ENCODE measurements around the gene FBXO30. TPM values are rescaled to one million over a fixed set of nuclear protein-coding genes. Genes with fewer than 3 reads are reported as not detected.

The FBXO30 gene
- total RNA-seq, result 10 to 100 TPM; 11.3 to 75.4 (median 20.5) TPM
- polyA plus RNA-seq, result 10 to 100 TPM; 11.2 to 18.6 (median 13.5) TPM
- long read RNA-seq, donor 1, full-length matches to known transcripts, result 136 of 157 reads
- long read RNA-seq, donor 1, partial matches to known transcripts, result 13 of 157 reads
- long read RNA-seq, donor 1, other reads (novel, unspliced or antisense), result 8 of 157 reads
- long read RNA-seq, donor 2, full-length matches to known transcripts, result 33 of 35 reads
- long read RNA-seq, donor 2, partial matches to known transcripts, result 2 of 35 reads
- long read RNA-seq, donor 2, other reads (novel, unspliced or antisense), result 0 of 35 reads

GRCh38 chr6:145814501-145815308 lies at the start of gene FBXO30:
FBXO30 (minus strand) TSS chr6:145814795; CDS start chr6:145806405, 8,390 bp downstream.
- intact Hi-C loops (cut with DNase I), result loop anchor here in 1 of 2 donors (2.0 to 5.0 kb wide), 3 partner anchors 73 to 150 kb away; partner anchors contain the start of genes EPM2A and SHPRH
- Histone ChIP-seq H3K27me3 (ENCODE audit: insufficient read depth in 3 of 3, low read length in 2 of 3) (no peaks in the 10 kb centered on the region), H3K36me3 (ENCODE audit: insufficient read depth in 1 of 2, low read depth in 1 of 2) (no peaks in the 10 kb centered on the region), H3K9me3 (no peaks in the 10 kb centered on the region), H3K4me1 (peaks cover 52% of the 10 kb centered on the region), H3K4me3 (peak within 1 kb of the TSS; percentile 84), H3K27ac (peak within 1 kb of the TSS; percentile 98)
- ATAC-seq, result peak; percentile 95 to 98 (median 95)
- WGBS, 3 donors, result 0% methylated on average over 57 to 88 of the region's 88 CpGs
- TF ChIP-seq CTCF (IDR thresholded peaks at IDR 0.05), result no peak
- peak; percentile 89 to 93 for DNase-seq

GRCh38 chr6:145863988-145864616 lies 49.5 kb upstream of the FBXO30 start:
- WGBS, 3 donors, result 86 to 94% (median 91%) methylated on average over 2 of the region's 2 CpGs
- TF ChIP-seq CTCF (IDR thresholded peaks at IDR 0.05), result no peak
- Histone ChIP-seq H3K27me3 (ENCODE audit: insufficient read depth in 3 of 3, low read length in 2 of 3) (no peaks in the 10 kb centered on the region), H3K4me1 (no peaks in the 10 kb centered on the region), H3K27ac (no peak overlapping the region), H3K9me3 (peaks cover 15% of the 10 kb centered on the region), H3K36me3 (ENCODE audit: insufficient read depth in 1 of 2, low read depth in 1 of 2) (no peaks in the 10 kb centered on the region), H3K4me3 (no peak overlapping the region)
- intact Hi-C loops (cut with DNase I), result no loop called here
- DNase-seq (no peak), ATAC-seq (no peak)

GRCh38 chr6:145863366-145863765 lies 48.8 kb upstream of the FBXO30 start:
- H3K4me1 ChIP-seq, result no peaks in the 10 kb centered on the region
- no peak for TF ChIP-seq CTCF (IDR thresholded peaks at IDR 0.05)
- 73 to 92% (median 88%) methylated on average over 1 of the region's 1 CpG for WGBS, 3 donors
- H3K36me3 ChIP-seq (ENCODE audit: insufficient read depth in 1 of 2, low read depth in 1 of 2), result no peaks in the 10 kb centered on the region
- H3K9me3 ChIP-seq, result peaks cover 15% of the 10 kb centered on the region
- no peak overlapping the region for H3K4me3 ChIP-seq
- no peaks in the 10 kb centered on the region for H3K27me3 ChIP-seq (ENCODE audit: insufficient read depth in 3 of 3, low read length in 2 of 3)
- no peak overlapping the region for H3K27ac ChIP-seq
- ATAC-seq (no peak), DNase-seq (no peak)
- intact Hi-C loops (cut with DNase I), result no loop called here

GRCh38 chr6:145860562-145860961 lies 46.0 kb upstream of the FBXO30 start:
- ATAC-seq, result no peak
- WGBS, 3 donors, result 97 to 100% (median 97%) methylated on average over 1 of the region's 1 CpG
- no peaks in the 10 kb centered on the region for H3K4me1 ChIP-seq
- H3K36me3 ChIP-seq (ENCODE audit: insufficient read depth in 1 of 2, low read depth in 1 of 2), result no peaks in the 10 kb centered on the region
- no peak for DNase-seq
- intact Hi-C loops (cut with DNase I), result no loop called here
- H3K9me3 ChIP-seq, result peaks cover 15% of the 10 kb centered on the region
- no peak overlapping the region for H3K27ac ChIP-seq
- no peaks in the 10 kb centered on the region for H3K27me3 ChIP-seq (ENCODE audit: insufficient read depth in 3 of 3, low read length in 2 of 3)
- H3K4me3 ChIP-seq, result no peak overlapping the region
- no peak for TF ChIP-seq CTCF (IDR thresholded peaks at IDR 0.05)

Data from psoas muscle (tissue), 8 donors.